ENCODE data around the gene UTP18. TPM values are rescaled to one million over a fixed set of nuclear protein-coding genes. Genes with fewer than 3 reads are reported as not detected.
"Not testable (repeated sequence)": the region's sequence is repeated elsewhere in the genome, so short reads cannot be mapped to it uniquely, and the experiment has no call there.

Gene UTP18
- total RNA-seq, 1 donor from 2014 or later: 29.4 TPM

DNA sequence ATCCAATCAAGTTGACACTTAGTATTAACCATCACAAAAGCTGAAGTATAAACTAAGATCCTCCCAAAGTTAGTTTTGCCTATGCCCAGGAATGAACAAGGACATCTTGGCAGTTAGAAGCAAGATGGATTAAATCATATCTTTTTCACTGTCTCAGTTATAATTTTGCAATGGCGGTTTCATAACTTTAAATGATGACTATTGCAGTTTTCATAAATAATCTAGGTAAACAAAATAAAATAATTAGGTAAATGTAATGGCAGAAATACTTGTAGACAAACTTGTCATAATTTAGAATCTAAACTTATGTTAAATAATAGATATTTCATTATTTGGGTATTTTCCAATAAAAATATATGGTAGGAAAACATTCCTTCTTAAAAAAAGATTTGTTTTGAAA, 51.7 kb downstream of the UTP18 start:
- ATAC-seq; intact Hi-C loops (cut with DNase I); DNase-seq (ENCODE audit: low spot score): not testable (repeated sequence)

- DNase-seq (ENCODE audit: low spot score): no peak
- intact Hi-C loops (cut with DNase I): no loop called here
- no peak for ATAC-seq
These were observed 58.8 kb downstream of the UTP18 start for GRCh38 chr17:51319186-51319585.

- DNase-seq (ENCODE audit: low spot score) (no peak), ATAC-seq (no peak)
- intact Hi-C loops (cut with DNase I): no loop called here
These were observed 62.2 kb downstream of the UTP18 start for GRCh38 chr17:51322390-51323029.

GRCh38 chr17:51325471-51325870, 65.1 kb downstream of the UTP18 start:
- intact Hi-C loops (cut with DNase I): no loop called here
- ATAC-seq: no peak
- no peak for DNase-seq (ENCODE audit: low spot score)

DNA sequence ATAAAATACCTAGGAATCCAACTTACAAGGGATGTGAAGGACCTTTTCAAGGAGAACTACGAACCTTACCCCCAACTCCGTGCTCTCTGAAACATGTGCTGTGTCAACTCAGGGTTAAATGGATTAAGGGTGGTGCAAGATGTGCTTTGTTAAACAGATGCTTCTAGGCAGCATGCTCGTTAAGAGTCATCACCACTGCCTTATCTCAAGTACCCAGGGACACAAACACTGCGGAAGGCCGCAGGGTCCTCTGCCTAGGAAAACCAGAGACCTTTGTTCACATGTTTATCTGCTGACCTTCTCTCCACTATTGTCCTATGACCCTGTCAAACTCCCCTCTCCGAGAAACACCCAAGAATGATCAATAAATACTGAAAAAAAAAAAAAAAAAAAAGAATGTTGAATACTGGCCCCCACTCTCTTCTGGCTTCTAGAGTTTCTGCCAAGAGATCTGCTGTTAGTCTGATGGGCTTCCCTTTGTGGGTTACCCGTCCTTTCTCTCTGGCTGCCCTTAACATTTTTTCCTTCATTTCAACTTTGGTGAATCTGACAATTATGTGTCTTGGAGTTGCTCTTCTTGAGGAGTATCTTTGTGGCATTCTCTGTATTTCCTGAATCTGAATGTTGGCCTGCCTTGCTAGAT, 70.6 kb downstream of the UTP18 start:
- intact Hi-C loops (cut with DNase I); ATAC-seq; DNase-seq (ENCODE audit: low spot score): not testable (repeated sequence)

DNA sequence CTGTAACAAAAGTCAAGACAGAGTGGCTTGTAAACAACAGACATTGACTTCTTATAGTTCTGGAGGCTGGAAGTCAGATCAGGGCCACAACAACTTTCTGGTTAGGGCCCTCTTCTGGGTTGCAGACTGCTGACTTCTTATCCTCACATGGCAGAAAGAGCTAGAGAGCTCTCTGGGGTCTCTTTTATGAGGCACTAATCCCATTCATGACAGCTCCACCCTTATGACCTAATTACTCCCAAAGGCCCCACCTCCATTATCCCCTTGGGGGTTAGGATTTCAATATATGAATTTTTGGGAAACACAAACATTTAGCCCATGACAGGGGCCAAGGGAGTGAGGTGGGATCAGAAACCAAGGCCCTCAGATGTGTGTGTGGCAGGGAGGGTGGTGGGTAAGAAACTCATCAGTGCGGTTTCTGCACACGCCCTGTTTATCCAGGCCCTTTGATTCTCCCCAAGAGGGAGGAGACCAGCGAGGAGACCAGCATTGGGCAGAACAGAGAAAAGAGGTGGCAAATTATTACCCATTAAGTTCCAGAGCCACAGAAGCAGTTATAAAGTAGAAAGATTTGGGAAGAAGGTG, 74.8 kb downstream of the UTP18 start:
- intact Hi-C loops (cut with DNase I): no loop called here
- ATAC-seq (no peak), DNase-seq (ENCODE audit: low spot score) (no peak)

DNA sequence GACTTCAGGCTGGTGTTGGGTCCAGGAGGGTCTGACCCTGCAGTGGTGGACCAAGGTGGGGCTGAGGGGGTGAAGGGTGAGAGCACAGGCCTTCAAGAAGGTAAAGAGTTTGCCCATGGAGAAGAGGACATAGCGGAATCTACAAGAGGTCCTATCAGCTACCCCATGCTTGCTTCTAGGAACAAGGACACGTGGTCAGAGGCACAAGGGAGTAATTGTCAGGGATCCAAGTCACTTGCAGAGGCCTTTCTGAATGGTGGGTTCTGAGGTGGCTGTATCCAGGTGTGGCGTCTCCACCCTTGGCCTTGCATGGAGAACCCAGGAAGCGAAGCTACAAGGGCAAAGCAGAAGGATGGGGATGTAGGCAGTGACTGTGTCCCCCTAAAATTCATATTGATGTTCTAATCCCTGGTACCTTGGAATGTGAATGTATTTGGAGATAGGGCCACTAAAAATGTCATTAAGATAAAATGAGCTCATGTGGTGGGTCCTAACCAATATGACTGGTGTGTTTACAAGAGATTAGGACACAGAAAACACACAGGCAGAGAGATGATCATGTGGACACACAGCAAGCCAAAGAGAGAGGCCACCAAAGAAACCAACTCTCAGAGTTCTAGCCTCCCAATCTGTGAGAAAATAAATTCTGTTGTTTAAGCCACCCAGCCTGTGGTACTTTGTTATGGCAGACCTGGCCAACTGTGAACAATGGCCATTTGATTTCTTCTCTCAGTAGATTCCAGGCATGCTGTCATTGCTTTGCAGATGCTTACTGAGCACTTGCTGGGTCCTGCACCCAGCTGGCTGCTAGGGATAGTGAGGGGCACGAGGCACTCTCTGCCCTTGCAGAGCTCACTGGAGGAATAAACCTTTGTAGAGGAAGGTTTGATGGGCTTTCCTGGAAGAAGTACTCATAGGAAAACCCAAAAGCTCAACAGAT, 75.8 kb downstream of the UTP18 start:
- no peak for ATAC-seq
- intact Hi-C loops (cut with DNase I): no loop called here
- no peak for DNase-seq (ENCODE audit: low spot score)

GRCh38 chr17:51341457-51341856, 81.1 kb downstream of the UTP18 start:
- DNase-seq (ENCODE audit: low spot score): no peak
- no peak for ATAC-seq
- intact Hi-C loops (cut with DNase I): no loop called here

DNA sequence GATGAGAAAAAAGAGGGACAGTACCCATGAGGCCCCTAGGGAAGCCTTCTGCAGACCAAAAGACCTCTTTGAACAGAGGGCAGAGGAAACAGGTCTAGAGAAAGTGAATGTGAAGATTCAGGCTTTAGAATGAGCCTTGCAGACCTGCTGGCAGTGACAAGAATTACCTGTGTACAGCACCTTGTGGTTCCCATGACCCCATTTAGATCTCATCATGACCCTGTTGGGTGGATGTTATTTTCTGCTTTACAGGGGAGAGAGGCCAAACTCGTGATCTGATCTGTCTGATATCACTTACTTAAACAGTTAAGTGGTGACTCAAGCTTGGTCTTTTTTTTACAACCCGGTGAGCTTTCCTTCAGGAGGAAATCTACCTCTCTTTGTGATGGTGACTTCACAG, 81.9 kb downstream of the UTP18 start:
- ATAC-seq: no peak
- intact Hi-C loops (cut with DNase I): no loop called here
- no peak for DNase-seq (ENCODE audit: low spot score)

DNA sequence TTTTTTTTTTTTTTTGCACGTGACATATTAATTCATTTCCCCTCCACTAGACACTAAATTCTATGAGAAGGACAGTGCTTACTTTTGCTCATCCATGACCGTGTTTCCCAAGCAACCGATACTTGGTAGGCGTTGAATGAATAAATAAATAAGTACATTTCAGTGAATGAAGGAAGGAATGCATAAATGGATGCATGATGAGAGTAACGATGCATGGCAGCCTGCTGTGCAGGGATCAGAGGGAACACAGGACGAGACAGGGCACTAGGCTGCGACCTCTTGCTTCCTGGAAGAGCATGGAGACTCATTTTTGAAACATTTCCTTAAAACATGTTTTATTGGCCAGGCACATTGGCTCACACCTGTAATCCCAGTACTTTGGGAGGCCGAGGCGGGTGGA, 84.2 kb downstream of the UTP18 start:
- ATAC-seq (no peak), DNase-seq (ENCODE audit: low spot score) (no peak)
- intact Hi-C loops (cut with DNase I): no loop called here

GRCh38 chr17:51346218-51346982, 86.1 kb downstream of the UTP18 start:
- ATAC-seq (no peak), DNase-seq (ENCODE audit: low spot score) (no peak)
- intact Hi-C loops (cut with DNase I): no loop called here

Other genes with a start within 250 kb of the UTP18 start
- gene SPAG9, start 139.7 kb upstream of the UTP18 start, total RNA-seq: 233 TPM
- gene NME1, start 107.0 kb upstream of the UTP18 start, total RNA-seq: 25.6 TPM
- gene NME2, start 94.1 kb upstream of the UTP18 start, total RNA-seq: 250 TPM
- 20.5 TPM for gene MBTD1, start 497 bp upstream of the UTP18 start, total RNA-seq